Measurements from ENCODE around the gene DACH2. TPM values are rescaled to one million over a fixed set of nuclear protein-coding genes. Genes with fewer than 3 reads are reported as not detected.

Gene DACH2
- total and polyA plus RNA-seq, 2 donors from 2014 or later, result 0.47 to 1.1 TPM

DNA sequence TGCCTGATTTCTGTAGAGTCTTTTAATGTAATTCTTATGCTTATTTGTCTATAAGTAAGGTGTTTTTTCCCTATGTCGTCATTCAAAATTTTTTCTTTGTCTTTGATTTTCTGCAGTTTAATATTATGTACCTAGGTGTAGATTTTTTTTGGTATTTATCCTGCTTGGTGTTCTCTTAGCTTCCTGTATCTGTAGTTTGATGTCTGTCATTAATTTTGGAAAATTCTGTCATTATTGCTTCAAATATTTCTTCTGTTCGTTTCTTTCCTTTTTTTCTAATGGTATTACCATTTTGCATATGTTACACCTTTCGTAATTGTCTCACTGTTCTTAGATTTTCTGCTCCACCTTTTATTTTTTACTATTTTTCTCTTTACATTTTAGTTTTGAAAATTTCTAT, 696.9 kb downstream of the DACH2 start:
- FAIRE-seq (peak; percentile 70), DNase-seq (no peak)
- intact Hi-C loops (cut with DNase I), result no loop called here
- TF ChIP-seq, protein P1, sequence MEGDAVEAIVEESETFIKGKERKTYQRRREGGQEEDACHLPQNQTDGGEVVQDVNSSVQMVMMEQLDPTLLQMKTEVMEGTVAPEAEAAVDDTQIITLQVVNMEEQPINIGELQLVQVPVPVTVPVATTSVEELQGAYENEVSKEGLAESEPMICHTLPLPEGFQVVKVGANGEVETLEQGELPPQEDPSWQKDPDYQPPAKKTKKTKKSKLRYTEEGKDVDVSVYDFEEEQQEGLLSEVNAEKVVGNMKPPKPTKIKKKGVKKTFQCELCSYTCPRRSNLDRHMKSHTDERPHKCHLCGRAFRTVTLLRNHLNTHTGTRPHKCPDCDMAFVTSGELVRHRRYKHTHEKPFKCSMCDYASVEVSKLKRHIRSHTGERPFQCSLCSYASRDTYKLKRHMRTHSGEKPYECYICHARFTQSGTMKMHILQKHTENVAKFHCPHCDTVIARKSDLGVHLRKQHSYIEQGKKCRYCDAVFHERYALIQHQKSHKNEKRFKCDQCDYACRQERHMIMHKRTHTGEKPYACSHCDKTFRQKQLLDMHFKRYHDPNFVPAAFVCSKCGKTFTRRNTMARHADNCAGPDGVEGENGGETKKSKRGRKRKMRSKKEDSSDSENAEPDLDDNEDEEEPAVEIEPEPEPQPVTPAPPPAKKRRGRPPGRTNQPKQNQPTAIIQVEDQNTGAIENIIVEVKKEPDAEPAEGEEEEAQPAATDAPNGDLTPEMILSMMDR (IDR thresholded peaks at IDR 0.05; ENCODE audit: borderline replicate concordance, extremely low read depth, insufficient read depth), result no peak
- no peak overlapping the region for H3K27ac ChIP-seq (ENCODE audit: low read depth in 2 of 2, low read length in 2 of 2)
- H3K36me3 ChIP-seq (ENCODE audit: control insufficient read depth in 2 of 3, insufficient read depth in 3 of 3, low read length in 3 of 3), result no peaks in the 10 kb centered on the region
- no peaks in the 10 kb centered on the region for H3K9me3 ChIP-seq (ENCODE audit: control insufficient read depth in 2 of 3, insufficient read depth in 1 of 3, low read length in 3 of 3)
- no peaks in the 10 kb centered on the region for H3K4me1 ChIP-seq (ENCODE audit: control insufficient read depth in 2 of 3, insufficient read depth in 2 of 3, low read depth in 1 of 3, low read length in 3 of 3)
- H3K9ac ChIP-seq (ENCODE audit: low read length in 3 of 3), result no peak overlapping the region
- no peaks in the 10 kb centered on the region for H3K27me3 ChIP-seq (ENCODE audit: control insufficient read depth, insufficient read depth, low read length)
- H3K4me3 ChIP-seq (ENCODE audit: low read length in 3 of 3), result no peak overlapping the region

Other genes with a start within 250 kb of the DACH2 start
- 30.0 TPM for gene CHM, start 100.9 kb upstream of the DACH2 start, total RNA-seq
- 11.8 TPM for gene CHM, start 100.9 kb upstream of the DACH2 start, polyA plus RNA-seq (ENCODE audit: insufficient read depth, low read depth, low replicate concordance)